ENCODE data around the gene SLC18B1. TPM values are rescaled to one million over a fixed set of nuclear protein-coding genes. Genes with fewer than 3 reads are reported as not detected.
A peak's percentile ranks its signal among the peaks of the same experiment; 100 is the strongest.

The SLC18B1 gene
- total and polyA plus RNA-seq, 2 of the 13 experiments (the other 11 are each of a cell fraction or from before 2014, with no cell fraction given): 11.4 to 13.8 TPM

- TF ChIP-seq ZNF609 (CRISPR knock-in tag; IDR thresholded peaks at IDR 0.05; ENCODE audit: borderline replicate concordance) (peak; percentile 36; the same call in 1 of the 2 replicates), ZBTB3 (CRISPR knock-in tag; IDR thresholded peaks at IDR 0.05; ENCODE audit: borderline replicate concordance, low read depth) (no peak), PRDM15 (CRISPR knock-in tag; IDR thresholded peaks at IDR 0.05) (no peak), ZNF282 (IDR thresholded peaks at IDR 0.05; ENCODE audit: partially characterized antibody) (no peak), ZNF225 (CRISPR knock-in tag; IDR thresholded peaks at IDR 0.05) (no peak), MTF1 (CRISPR knock-in tag; IDR thresholded peaks at IDR 0.05) (no peak), FOXO1 (CRISPR knock-in tag; IDR thresholded peaks at IDR 0.05) (0 out of 2 replicates have a peak, but pooled peaks have one; percentile 44), XBP1 (CRISPR knock-in tag; IDR thresholded peaks at IDR 0.05) (no peak), JUNB (CRISPR knock-in tag; IDR thresholded peaks at IDR 0.05; ENCODE audit: borderline replicate concordance) (no peak), ZFP41 (CRISPR knock-in tag; IDR thresholded peaks at IDR 0.05; ENCODE audit: borderline replicate concordance) (no peak), ZNF205 (CRISPR knock-in tag; IDR thresholded peaks at IDR 0.05) (no peak)
- TF ChIP-seq, protein P1, sequence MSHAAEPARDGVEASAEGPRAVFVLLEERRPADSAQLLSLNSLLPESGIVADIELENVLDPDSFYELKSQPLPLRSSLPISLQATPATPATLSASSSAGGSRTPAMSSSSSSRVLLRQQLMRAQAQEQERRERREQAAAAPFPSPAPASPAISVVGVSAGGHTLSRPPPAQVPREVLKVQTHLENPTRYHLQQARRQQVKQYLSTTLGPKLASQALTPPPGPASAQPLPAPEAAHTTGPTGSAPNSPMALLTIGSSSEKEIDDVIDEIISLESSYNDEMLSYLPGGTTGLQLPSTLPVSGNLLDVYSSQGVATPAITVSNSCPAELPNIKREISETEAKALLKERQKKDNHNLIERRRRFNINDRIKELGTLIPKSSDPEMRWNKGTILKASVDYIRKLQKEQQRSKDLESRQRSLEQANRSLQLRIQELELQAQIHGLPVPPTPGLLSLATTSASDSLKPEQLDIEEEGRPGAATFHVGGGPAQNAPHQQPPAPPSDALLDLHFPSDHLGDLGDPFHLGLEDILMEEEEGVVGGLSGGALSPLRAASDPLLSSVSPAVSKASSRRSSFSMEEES (CRISPR knock-in tag; IDR thresholded peaks at IDR 0.05): no peak
- TF ChIP-seq, protein P2, sequence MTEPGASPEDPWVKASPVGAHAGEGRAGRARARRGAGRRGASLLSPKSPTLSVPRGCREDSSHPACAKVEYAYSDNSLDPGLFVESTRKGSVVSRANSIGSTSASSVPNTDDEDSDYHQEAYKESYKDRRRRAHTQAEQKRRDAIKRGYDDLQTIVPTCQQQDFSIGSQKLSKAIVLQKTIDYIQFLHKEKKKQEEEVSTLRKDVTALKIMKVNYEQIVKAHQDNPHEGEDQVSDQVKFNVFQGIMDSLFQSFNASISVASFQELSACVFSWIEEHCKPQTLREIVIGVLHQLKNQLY (CRISPR knock-in tag; IDR thresholded peaks at IDR 0.05): no peak
- TF ChIP-seq, protein P3, sequence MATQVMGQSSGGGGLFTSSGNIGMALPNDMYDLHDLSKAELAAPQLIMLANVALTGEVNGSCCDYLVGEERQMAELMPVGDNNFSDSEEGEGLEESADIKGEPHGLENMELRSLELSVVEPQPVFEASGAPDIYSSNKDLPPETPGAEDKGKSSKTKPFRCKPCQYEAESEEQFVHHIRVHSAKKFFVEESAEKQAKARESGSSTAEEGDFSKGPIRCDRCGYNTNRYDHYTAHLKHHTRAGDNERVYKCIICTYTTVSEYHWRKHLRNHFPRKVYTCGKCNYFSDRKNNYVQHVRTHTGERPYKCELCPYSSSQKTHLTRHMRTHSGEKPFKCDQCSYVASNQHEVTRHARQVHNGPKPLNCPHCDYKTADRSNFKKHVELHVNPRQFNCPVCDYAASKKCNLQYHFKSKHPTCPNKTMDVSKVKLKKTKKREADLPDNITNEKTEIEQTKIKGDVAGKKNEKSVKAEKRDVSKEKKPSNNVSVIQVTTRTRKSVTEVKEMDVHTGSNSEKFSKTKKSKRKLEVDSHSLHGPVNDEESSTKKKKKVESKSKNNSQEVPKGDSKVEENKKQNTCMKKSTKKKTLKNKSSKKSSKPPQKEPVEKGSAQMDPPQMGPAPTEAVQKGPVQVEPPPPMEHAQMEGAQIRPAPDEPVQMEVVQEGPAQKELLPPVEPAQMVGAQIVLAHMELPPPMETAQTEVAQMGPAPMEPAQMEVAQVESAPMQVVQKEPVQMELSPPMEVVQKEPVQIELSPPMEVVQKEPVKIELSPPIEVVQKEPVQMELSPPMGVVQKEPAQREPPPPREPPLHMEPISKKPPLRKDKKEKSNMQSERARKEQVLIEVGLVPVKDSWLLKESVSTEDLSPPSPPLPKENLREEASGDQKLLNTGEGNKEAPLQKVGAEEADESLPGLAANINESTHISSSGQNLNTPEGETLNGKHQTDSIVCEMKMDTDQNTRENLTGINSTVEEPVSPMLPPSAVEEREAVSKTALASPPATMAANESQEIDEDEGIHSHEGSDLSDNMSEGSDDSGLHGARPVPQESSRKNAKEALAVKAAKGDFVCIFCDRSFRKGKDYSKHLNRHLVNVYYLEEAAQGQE (IDR thresholded peaks at IDR 0.05; ENCODE audit: borderline replicate concordance in 1 of 2, low read depth in 1 of 2, low read length in 2 of 2): peak in 1 of 2 experiments; percentile 77; a peak in 1 of 4 replicates
Measured at GRCh38 chr6:132843316-132844035, 45.0 kb upstream of the SLC18B1 start (continued).

Measured in HepG2 (cell line).